Measurements from ENCODE around the gene ENAH. TPM values are rescaled to one million over a fixed set of nuclear protein-coding genes. Genes with fewer than 3 reads are reported as not detected.

The ENAH gene
- total and polyA plus RNA-seq, 9 of the 15 experiments (the other 6 are each of a cell fraction or from before 2014, with no cell fraction given) = 0.03 to 1.2 (median 0.15) TPM

- TF ChIP-seq BCLAF1 (IDR thresholded peaks at IDR 0.05; ENCODE audit: borderline replicate concordance in 1 of 2, control insufficient read depth in 1 of 2, low read depth in 2 of 2, low read length in 1 of 2) (no peak), MBD2 (IDR thresholded peaks at IDR 0.05; ENCODE audit: borderline replicate concordance, low read depth) (no peak)
Observed at GRCh38 chr1:225697428-225697827, 44.5 kb upstream of the ENAH start (continued).

- no TSS peak for BruUV-seq (replicated peaks)
- in situ Hi-C loops (cut with MboI) (no loop called here), intact Hi-C loops (cut with micrococcal nuclease) (no loop called here)
- ChIA-PET CTCF (ENCODE audit: low intra/inter-chr PET ratio) (no interaction called here), POLR2A (no interaction called here)
- no peak overlapping the region for H3K9ac ChIP-seq (ENCODE audit: insufficient read depth in 1 of 2, low read depth in 2 of 2, low read length in 2 of 2)
- H3K4me2 ChIP-seq (ENCODE audit: insufficient read depth, low read length) = no peak overlapping the region
- WGBS (ENCODE audit: insufficient coverage, low coverage, missing lambda C conversion rate) = 3% methylated on average over 6 of the region's 6 CpGs
- H3K4me1 ChIP-seq (replicated peaks in 1 of 2; ENCODE audit: control insufficient read depth in 2 of 2, insufficient read depth in 2 of 2, low read length in 2 of 2) = no peaks in the 10 kb centered on the region
- FAIRE-seq = no peak
- peaks cover 34 to 36% of the 10 kb centered on the region in 2 experiments for H3K27me3 ChIP-seq (ENCODE audit: control insufficient read depth in 2 of 2, insufficient read depth in 2 of 2, low read length in 2 of 2)
- H3K79me2 ChIP-seq (ENCODE audit: control insufficient read depth, insufficient read depth, low read length) = no peaks in the 10 kb centered on the region
- H3K9me1 ChIP-seq (ENCODE audit: control insufficient read depth, insufficient read depth, low read length) = no peaks in the 10 kb centered on the region
- no peak for TF ChIP-seq ZNF511 (CRISPR knock-in tag; IDR thresholded peaks at IDR 0.05)
- TF ChIP-seq HMGXB4 (CRISPR knock-in tag; IDR thresholded peaks at IDR 0.05) = no peak
- no peak for TF ChIP-seq ZNF239 (CRISPR knock-in tag; IDR thresholded peaks at IDR 0.05)
- TF ChIP-seq ETV5 (CRISPR knock-in tag; IDR thresholded peaks at IDR 0.05; ENCODE audit: low read depth) = no peak
- no peak for TF ChIP-seq MBD1 (CRISPR knock-in tag; IDR thresholded peaks at IDR 0.05)
- TF ChIP-seq ZBTB1 (CRISPR knock-in tag; IDR thresholded peaks at IDR 0.05; ENCODE audit: borderline replicate concordance, low read depth) = no peak
- TF ChIP-seq CEBPG (CRISPR knock-in tag; IDR thresholded peaks at IDR 0.05) = no peak
- 0 out of 4 replicates have a peak, but pooled peaks of 1 of the 2 experiments have one; percentile 9 for TF ChIP-seq CEBPG (tag; conservative IDR thresholded peaks at IDR 0.05 in 1 of 2, IDR thresholded peaks at IDR 0.05 in 1 of 2)
- H4K20me1 ChIP-seq (replicated peaks; ENCODE audit: control insufficient read depth, insufficient read depth, low read length) = no peaks in the 10 kb centered on the region
- H2AFZ ChIP-seq (ENCODE audit: low read depth, low read length) = no peak overlapping the region
- H3K4me3 ChIP-seq = no peak overlapping the region
- no peaks in the 10 kb centered on the region for H3K36me3 ChIP-seq (ENCODE audit: control insufficient read depth, insufficient read depth, low read length)
- no peak for DNase-seq (ENCODE audit: extremely low read depth in 1 of 4, low spot score in 3 of 4)
- no peaks in the 10 kb centered on the region for H3K9me3 ChIP-seq (replicated peaks; ENCODE audit: control insufficient read depth, insufficient read depth, low read depth, low read length)
- no peak for ATAC-seq
- H3K27ac ChIP-seq (ENCODE audit: extremely low read depth, low read depth, low read length) = no peak overlapping the region
Observed at GRCh38 chr1:225695578-225696337, 42.8 kb upstream of the ENAH start.
